Hepatocyte (in vitro differentiated cells): ENCODE results near the gene AGFG1.

ENCODE experiments used
- CTCF ChIP-seq: fragments of 200-600 bp; sonication (generic); IDR thresholded peaks from 2 replicates; pipeline ENCODE4 v1.5.1; 2016; ENCODE audit warnings: antibody characterized with exemption, mild to moderate bottlenecking; ENCODE audit not compliant: poor library complexity
- EZH2 ChIP-seq: fragments of 200-600 bp; sonication (generic); IDR thresholded peaks from 2 replicates; pipeline ENCODE4 v1.6.1; 2016; ENCODE audit warnings: antibody characterized with exemption, mild to moderate bottlenecking, borderline replicate concordance
- EZH2phosphoT487 ChIP-seq: fragments of 200-600 bp; sonication (generic); IDR thresholded peaks from one replicate; pipeline ENCODE4 v1.6.1; 2018; ENCODE audit warnings: antibody characterized with exemption, mild to moderate bottlenecking, low read depth, moderate library complexity; ENCODE audit not compliant: unreplicated experiment, severe bottlenecking

DNA sequence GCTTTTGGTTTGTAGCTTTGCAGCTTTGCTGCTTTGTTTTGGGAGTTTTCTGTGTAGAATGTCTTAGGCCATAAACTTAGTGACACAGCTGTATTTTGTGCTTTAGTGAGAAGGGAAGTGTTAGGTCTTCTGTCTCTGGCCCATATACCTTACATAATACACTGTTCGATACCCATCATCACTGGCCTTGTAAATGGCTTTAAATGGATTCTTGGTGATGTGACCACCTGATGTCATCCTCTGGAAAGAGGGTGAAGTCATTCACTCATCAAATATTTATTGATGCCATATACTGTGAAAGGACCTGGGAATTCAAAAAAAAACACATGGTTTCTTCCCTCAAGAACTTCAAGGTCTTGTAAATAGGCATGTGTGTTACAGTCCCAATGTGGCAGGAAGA lies 107.8 kb downstream of the AGFG1 start:
- TF ChIP-seq EZH2 (no peak), CTCF (no peak), EZH2phosphoT487 (no peak)
